Measurements from ENCODE around the gene CRY1. TPM values are rescaled to one million over a fixed set of nuclear protein-coding genes. Genes with fewer than 3 reads are reported as not detected.

The CRY1 gene
- total RNA-seq, 2 donors from 2014 or later: 17.4 to 31.0 TPM

- intact Hi-C loops (cut with DNase I): loop anchor here in 1 of 2 donors (5.0 kb wide), 1 partner anchor 43 kb away; no protein-coding TSS in a partner anchor
Measured at GRCh38 chr12:106984588-106985137, 108.7 kb downstream of the CRY1 start.

GRCh38 chr12:106982229-106982628 lies 111.1 kb downstream of the CRY1 start:
- intact Hi-C loops (cut with DNase I): no loop called here

More at GRCh38 chr12:106984588-106985137, 108.7 kb downstream of the CRY1 start:
- DNase-seq (ENCODE audit: low spot score): no peak

GRCh38 chr12:106981788-106982187 lies 111.6 kb downstream of the CRY1 start:
- intact Hi-C loops (cut with DNase I): no loop called here
- no peak for DNase-seq (ENCODE audit: low spot score)

More at GRCh38 chr12:106982229-106982628, 111.1 kb downstream of the CRY1 start:
- no peak for DNase-seq (ENCODE audit: low spot score)

- no peak for DNase-seq (ENCODE audit: low spot score)
- intact Hi-C loops (cut with DNase I): no loop called here
Measured at GRCh38 chr12:106980944-106981343, 112.4 kb downstream of the CRY1 start.

- intact Hi-C loops (cut with DNase I): no loop called here
Measured at GRCh38 chr12:106978035-106978800, 115.1 kb downstream of the CRY1 start.

GRCh38 chr12:106976668-106977067 lies 116.7 kb downstream of the CRY1 start:
- intact Hi-C loops (cut with DNase I): no loop called here
- no peak for DNase-seq (ENCODE audit: low spot score)

More at GRCh38 chr12:106978035-106978800, 115.1 kb downstream of the CRY1 start:
- DNase-seq (ENCODE audit: low spot score): no peak

- intact Hi-C loops (cut with DNase I): no loop called here
- DNase-seq (ENCODE audit: low spot score): no peak
Measured at GRCh38 chr12:106975993-106976658, 117.2 kb downstream of the CRY1 start.

- intact Hi-C loops (cut with DNase I): no loop called here
- no peak for DNase-seq (ENCODE audit: low spot score)
Measured at GRCh38 chr12:106975098-106975497, 118.3 kb downstream of the CRY1 start.

GRCh38 chr12:106974511-106974910 lies 118.8 kb downstream of the CRY1 start:
- no peak for DNase-seq (ENCODE audit: low spot score)
- intact Hi-C loops (cut with DNase I): no loop called here

GRCh38 chr12:106973545-106973944 lies 119.8 kb downstream of the CRY1 start:
- intact Hi-C loops (cut with DNase I): no loop called here
- DNase-seq (ENCODE audit: low spot score): no peak

GRCh38 chr12:106971065-106971464 lies 122.3 kb downstream of the CRY1 start:
- no peak for DNase-seq (ENCODE audit: low spot score)

GRCh38 chr12:106964526-106964925 lies 128.8 kb downstream of the CRY1 start:
- intact Hi-C loops (cut with DNase I): no loop called here
- no peak for DNase-seq (ENCODE audit: low spot score)

More at GRCh38 chr12:106971065-106971464, 122.3 kb downstream of the CRY1 start:
- intact Hi-C loops (cut with DNase I): no loop called here

GRCh38 chr12:106962286-106962685 lies 131.1 kb downstream of the CRY1 start:
- DNase-seq (ENCODE audit: low spot score): no peak
- intact Hi-C loops (cut with DNase I): no loop called here

GRCh38 chr12:106960443-106960842 lies 132.9 kb downstream of the CRY1 start:
- intact Hi-C loops (cut with DNase I): no loop called here

GRCh38 chr12:106957583-106957982 lies 135.8 kb downstream of the CRY1 start:
- no peak for DNase-seq (ENCODE audit: low spot score)
- intact Hi-C loops (cut with DNase I): loop anchor here in 1 of 2 donors (10.0 kb wide), 1 partner anchor 137 kb away; the partner anchor contains the start of gene CRY1

More at GRCh38 chr12:106960443-106960842, 132.9 kb downstream of the CRY1 start:
- DNase-seq (ENCODE audit: low spot score): no peak

- intact Hi-C loops (cut with DNase I): loop anchor here in 1 of 2 donors (10.0 kb wide), 1 partner anchor 139 kb away; the partner anchor contains the start of gene CRY1
- DNase-seq (ENCODE audit: low spot score): peak; percentile 90
Measured at GRCh38 chr12:106956048-106956578, 137.2 kb downstream of the CRY1 start.

- DNase-seq (ENCODE audit: low spot score): peak; percentile 98
- intact Hi-C loops (cut with DNase I): loop anchor here in 1 of 2 donors (10.0 kb wide), 1 partner anchor 139 kb away; the partner anchor contains the start of gene CRY1
Measured at GRCh38 chr12:106955377-106956047, 137.8 kb downstream of the CRY1 start, which contains the start of gene TMEM263. Gene TMEM263 (plus strand): TSS chr12:106955907. CDS start chr12:106967117, 11,210 bp downstream.

GRCh38 chr12:106954462-106955376 lies 138.6 kb downstream of the CRY1 start:
- intact Hi-C loops (cut with DNase I): loop anchor here in 1 of 2 donors (10.0 kb wide), 1 partner anchor 140 kb away; the partner anchor contains the start of gene CRY1
- peak; percentile 83 for DNase-seq (ENCODE audit: low spot score)

Data from posterior vena cava (tissue), 2 donors.